ENCODE data around the gene DOCK2. TPM values are rescaled to one million over a fixed set of nuclear protein-coding genes. Genes with fewer than 3 reads are reported as not detected.

The DOCK2 gene
- total and polyA plus RNA-seq, 9 of the 15 experiments (the other 6 are each of a cell fraction or from before 2014, with no cell fraction given) = 4.5 to 42.6 (median 20.5) TPM

DNA sequence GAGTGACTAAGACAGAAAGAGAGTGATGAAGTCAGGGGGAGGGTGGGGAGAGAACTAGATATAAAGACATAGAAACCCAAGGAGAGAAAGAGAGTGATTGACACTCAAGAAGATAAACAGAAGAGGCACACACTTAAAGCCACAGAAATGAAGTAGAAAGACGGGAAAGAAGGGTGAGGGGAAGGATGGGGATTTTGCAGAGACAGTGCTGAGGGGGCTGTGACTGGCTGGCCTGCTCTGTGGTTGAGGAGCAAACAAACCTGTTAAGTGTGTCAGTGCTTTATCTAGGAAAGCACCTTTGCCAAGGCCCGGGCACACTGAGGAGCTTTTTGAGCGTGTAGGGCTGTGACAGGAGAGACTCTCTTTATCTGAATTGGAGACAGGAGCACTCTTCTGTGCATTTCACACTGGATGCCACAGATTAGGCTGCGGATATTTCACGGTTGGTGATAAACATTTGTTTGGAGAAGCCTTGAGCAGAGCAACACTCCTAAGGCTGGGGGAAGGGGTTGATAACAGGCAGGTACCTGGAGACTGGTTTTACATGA lies 109.1 kb downstream of the DOCK2 start (continued):
- TF ChIP-seq, protein P1, sequence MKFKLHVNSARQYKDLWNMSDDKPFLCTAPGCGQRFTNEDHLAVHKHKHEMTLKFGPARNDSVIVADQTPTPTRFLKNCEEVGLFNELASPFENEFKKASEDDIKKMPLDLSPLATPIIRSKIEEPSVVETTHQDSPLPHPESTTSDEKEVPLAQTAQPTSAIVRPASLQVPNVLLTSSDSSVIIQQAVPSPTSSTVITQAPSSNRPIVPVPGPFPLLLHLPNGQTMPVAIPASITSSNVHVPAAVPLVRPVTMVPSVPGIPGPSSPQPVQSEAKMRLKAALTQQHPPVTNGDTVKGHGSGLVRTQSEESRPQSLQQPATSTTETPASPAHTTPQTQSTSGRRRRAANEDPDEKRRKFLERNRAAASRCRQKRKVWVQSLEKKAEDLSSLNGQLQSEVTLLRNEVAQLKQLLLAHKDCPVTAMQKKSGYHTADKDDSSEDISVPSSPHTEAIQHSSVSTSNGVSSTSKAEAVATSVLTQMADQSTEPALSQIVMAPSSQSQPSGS (CRISPR knock-in tag; IDR thresholded peaks at IDR 0.05) = no peak
- TF ChIP-seq ARID1B (IDR thresholded peaks at IDR 0.05) = peak; percentile 96
- peak; percentile 94 for TF ChIP-seq TAL1 (IDR thresholded peaks at IDR 0.05)
- TF ChIP-seq ARNT (IDR thresholded peaks at IDR 0.05) = peak in 1 of 2 experiments; percentile 65; a peak in 1 of 4 replicates
- no peak for TF ChIP-seq ZNF212 (CRISPR knock-in tag; IDR thresholded peaks at IDR 0.05)
- TF ChIP-seq, protein P2, sequence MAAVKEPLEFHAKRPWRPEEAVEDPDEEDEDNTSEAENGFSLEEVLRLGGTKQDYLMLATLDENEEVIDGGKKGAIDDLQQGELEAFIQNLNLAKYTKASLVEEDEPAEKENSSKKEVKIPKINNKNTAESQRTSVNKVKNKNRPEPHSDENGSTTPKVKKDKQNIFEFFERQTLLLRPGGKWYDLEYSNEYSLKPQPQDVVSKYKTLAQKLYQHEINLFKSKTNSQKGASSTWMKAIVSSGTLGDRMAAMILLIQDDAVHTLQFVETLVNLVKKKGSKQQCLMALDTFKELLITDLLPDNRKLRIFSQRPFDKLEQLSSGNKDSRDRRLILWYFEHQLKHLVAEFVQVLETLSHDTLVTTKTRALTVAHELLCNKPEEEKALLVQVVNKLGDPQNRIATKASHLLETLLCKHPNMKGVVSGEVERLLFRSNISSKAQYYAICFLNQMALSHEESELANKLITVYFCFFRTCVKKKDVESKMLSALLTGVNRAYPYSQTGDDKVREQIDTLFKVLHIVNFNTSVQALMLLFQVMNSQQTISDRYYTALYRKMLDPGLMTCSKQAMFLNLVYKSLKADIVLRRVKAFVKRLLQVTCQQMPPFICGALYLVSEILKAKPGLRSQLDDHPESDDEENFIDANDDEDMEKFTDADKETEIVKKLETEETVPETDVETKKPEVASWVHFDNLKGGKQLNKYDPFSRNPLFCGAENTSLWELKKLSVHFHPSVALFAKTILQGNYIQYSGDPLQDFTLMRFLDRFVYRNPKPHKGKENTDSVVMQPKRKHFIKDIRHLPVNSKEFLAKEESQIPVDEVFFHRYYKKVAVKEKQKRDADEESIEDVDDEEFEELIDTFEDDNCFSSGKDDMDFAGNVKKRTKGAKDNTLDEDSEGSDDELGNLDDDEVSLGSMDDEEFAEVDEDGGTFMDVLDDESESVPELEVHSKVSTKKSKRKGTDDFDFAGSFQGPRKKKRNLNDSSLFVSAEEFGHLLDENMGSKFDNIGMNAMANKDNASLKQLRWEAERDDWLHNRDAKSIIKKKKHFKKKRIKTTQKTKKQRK (IDR thresholded peaks at IDR 0.05; ENCODE audit: borderline replicate concordance, low read depth, low read length) = no peak
- TF ChIP-seq YY1 (IDR thresholded peaks at IDR 0.05; ENCODE audit: borderline replicate concordance in 1 of 3, control insufficient read depth in 1 of 3, extremely low read depth in 1 of 3, insufficient read depth in 3 of 3, insufficient read length in 1 of 3, insufficient replicate concordance in 2 of 3, low read depth in 1 of 3, low read length in 2 of 3) = no peak
- TF ChIP-seq RBM25 (IDR thresholded peaks at IDR 0.05; ENCODE audit: low read depth, low read length, severe bottlenecking) = no peak
- TF ChIP-seq ZBTB8A (IDR thresholded peaks at IDR 0.05; ENCODE audit: partially characterized antibody) = no peak
- peak; percentile 85 for TF ChIP-seq SMARCE1 (IDR thresholded peaks at IDR 0.05)
- TF ChIP-seq ZNF79 (CRISPR knock-in tag; IDR thresholded peaks at IDR 0.05; ENCODE audit: low read depth) = no peak
- TF ChIP-seq ZNF586 (CRISPR knock-in tag; conservative IDR thresholded peaks at IDR 0.05) = no peak
- no peak for TF ChIP-seq ZNF445 (CRISPR knock-in tag; IDR thresholded peaks at IDR 0.05; ENCODE audit: low read depth)
- peak in 1 of 2 experiments; percentile 72; a peak in 2 of 4 replicates for TF ChIP-seq HDAC1 (IDR thresholded peaks at IDR 0.05)
- TF ChIP-seq ZNF583 (CRISPR knock-in tag; IDR thresholded peaks at IDR 0.05) = no peak
- no peak for TF ChIP-seq ATF1 (CRISPR knock-in tag; IDR thresholded peaks at IDR 0.05)
- peak; percentile 30; the same call in 1 of the 2 replicates for TF ChIP-seq ATF1 (tag; IDR thresholded peaks at IDR 0.05)
- TF ChIP-seq HNRNPL (IDR thresholded peaks at IDR 0.05; ENCODE audit: low read depth, low read length) = no peak
- no peak for TF ChIP-seq PPARD (CRISPR knock-in tag; IDR thresholded peaks at IDR 0.05)
- TF ChIP-seq TRIM24 (IDR thresholded peaks at IDR 0.05) = peak; percentile 76 to 89
- peak; percentile 66; the same call in 1 of the 2 replicates for TF ChIP-seq ZNF274 (IDR thresholded peaks at IDR 0.05; ENCODE audit: borderline replicate concordance, low read depth, low read length)
- no peak for TF ChIP-seq POU5F1 (IDR thresholded peaks at IDR 0.05; ENCODE audit: borderline replicate concordance, low read depth, low read length, partially characterized antibody)
- TF ChIP-seq TBL1XR1 (IDR thresholded peaks at IDR 0.05; ENCODE audit: low read length in 2 of 2) = peak in 1 of 2 experiments; percentile 33; a peak in 2 of 4 replicates
- TF ChIP-seq MTA1 (IDR thresholded peaks at IDR 0.05; ENCODE audit: borderline replicate concordance) = no peak
- TF ChIP-seq SMARCA5 (IDR thresholded peaks at IDR 0.05) = no peak

All from K562 (cell line).